Measurements from ENCODE around the gene ZAP70.

- TF ChIP-seq CTCF (optimal IDR thresholded peaks at IDR 0.05 in 1 of 3, IDR thresholded peaks at IDR 0.05 in 1 of 3, conservative IDR thresholded peaks at IDR 0.05 in 1 of 3; ENCODE audit: extremely low read depth in 1 of 3, insufficient read depth in 2 of 3, low read length in 3 of 3) (no peak), EZH2 (IDR thresholded peaks at IDR 0.05; ENCODE audit: low read length) (no peak)
Measured at GRCh38 chr2:97755491-97755890, 42.1 kb downstream of the ZAP70 start.

Measured in keratinocyte (primary cell).